GM18517 (cell line): ENCODE data around the gene TBC1D22B.
A peak's percentile ranks its signal among the peaks of the same experiment; 100 is the strongest.

Experiments
- ATAC-seq: cut with Tn5 transposase; IDR thresholded peaks from one replicate; pipeline ENCODE4 v1.9.1; 2021; ENCODE audit warnings: mild to moderate bottlenecking, moderate library complexity; ENCODE audit not compliant: unreplicated experiment

The TBC1D22B gene, protein sequence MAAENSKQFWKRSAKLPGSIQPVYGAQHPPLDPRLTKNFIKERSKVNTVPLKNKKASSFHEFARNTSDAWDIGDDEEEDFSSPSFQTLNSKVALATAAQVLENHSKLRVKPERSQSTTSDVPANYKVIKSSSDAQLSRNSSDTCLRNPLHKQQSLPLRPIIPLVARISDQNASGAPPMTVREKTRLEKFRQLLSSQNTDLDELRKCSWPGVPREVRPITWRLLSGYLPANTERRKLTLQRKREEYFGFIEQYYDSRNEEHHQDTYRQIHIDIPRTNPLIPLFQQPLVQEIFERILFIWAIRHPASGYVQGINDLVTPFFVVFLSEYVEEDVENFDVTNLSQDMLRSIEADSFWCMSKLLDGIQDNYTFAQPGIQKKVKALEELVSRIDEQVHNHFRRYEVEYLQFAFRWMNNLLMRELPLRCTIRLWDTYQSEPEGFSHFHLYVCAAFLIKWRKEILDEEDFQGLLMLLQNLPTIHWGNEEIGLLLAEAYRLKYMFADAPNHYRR

DNA sequence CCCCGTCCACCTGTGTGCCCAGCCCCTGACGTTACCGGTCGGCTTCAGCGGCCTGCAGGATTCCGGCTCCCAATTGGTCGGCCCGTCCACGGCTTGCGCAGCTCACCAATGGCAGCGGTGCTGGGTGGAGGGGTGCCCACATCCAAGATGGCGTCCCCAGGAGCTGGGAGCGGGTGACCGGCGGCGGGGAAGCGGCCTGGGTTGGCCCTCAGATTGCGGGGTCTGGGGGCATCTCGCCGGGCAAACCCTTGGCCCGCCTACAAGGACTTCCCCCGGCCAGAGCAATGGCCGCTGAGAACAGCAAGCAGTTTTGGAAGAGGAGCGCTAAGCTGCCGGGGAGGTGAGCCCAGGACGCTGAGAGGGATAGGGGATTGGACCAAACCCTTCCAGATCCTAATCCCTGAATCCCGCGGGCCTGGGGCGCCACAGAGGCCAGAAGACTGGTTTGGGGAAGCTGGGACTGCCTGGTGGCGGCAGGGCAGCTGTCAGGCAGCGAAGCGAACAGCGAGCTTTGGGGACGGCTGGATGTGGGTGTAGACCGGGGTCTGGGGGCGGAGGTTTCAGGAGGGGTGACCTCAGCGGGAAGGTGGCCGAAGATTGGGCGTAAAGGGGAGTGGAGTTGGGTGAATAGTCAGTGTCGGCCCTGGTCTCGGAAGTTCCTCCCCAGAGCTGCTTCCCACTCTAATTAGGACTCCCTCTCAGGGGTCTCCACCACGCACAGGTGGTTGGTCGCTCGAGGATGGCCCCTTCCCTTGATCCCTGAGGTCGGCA, at the start of gene TBC1D22B, which contains the start of gene TMEM217:
TBC1D22B (plus strand) TSS at position 139 of the 771 bp plus-strand sequence; CDS start at position 285, 146 bp downstream.
TMEM217 (minus strand) TSS at position 511 of the 771 bp plus-strand sequence. CDS start 39,114 bp downstream, outside the sequence.
- peak; percentile 83 for ATAC-seq

GRCh38 chr6:37207903-37208456, 49.6 kb upstream of the TBC1D22B start:
- ATAC-seq = no peak

- no peak for ATAC-seq
Measured at GRCh38 chr6:37208793-37209192, 48.8 kb upstream of the TBC1D22B start.

DNA sequence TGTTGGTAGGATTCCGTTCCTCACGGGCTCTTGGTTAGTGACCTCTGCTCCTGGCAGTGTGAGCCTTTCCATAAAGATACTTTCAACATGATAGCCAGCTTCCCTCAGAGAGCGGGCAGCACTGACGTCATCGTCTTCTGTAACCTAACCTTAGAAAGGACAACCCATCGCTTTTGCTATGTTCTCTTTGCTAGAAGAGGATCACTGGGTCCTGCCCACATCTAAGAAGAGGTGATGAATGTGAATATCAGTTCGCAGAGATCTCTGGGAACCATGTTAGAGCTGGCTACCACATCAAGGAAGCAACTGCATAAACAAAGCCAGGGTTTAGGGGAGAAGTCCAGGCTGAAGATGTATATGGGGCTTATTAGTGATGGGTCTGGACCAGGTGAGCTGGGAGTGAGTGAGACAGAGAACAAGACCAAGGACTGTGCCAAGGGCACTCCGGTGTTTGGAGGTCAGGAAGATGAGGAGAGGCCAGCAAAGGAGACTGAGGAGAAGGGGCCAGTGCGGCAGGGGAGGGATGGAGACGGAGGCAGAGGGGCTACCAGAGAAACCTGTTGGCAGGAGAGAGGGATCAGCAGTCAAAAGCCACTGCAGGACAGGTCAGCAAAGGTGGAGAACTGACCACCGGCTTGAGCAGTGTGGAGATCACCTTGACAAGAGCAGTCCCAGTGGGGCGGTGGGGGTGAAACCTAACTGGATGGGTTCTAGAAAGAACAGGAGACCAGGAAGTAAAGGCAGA, 47.9 kb upstream of the TBC1D22B start:
- ATAC-seq = no peak

DNA sequence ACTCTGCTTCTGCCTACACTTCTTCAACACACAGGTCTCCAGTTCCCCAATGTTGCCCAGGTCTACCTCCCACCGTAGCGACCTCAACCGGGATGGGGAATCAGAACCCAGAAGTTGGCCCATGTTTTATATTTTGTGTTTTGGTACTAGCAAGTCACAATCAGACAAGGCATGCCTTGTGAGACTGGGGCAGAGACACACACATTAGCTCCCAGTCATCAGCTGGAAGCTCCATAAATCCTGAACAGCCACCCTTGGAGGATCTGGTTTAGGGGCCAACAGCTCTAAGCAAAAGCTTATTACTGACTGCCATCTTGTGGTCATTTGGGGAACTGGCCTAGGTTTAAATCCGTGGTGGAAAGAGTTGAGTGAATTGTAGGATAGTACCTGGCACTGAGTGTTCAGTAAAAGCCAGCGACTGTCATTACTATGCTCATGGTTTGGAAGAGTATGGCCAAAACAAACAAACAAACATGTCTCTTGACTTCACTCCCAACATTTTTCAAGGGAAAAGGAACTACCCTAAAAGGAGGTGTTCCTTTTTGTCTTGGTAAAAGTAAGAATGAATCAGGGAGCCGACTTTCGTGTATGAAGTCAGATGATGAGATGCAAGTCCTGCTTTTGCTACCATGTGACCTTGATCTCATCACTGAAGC, 47.1 kb upstream of the TBC1D22B start:
- ATAC-seq = no peak

GRCh38 chr6:37212268-37212667, 45.3 kb upstream of the TBC1D22B start:
- ATAC-seq = no peak

DNA sequence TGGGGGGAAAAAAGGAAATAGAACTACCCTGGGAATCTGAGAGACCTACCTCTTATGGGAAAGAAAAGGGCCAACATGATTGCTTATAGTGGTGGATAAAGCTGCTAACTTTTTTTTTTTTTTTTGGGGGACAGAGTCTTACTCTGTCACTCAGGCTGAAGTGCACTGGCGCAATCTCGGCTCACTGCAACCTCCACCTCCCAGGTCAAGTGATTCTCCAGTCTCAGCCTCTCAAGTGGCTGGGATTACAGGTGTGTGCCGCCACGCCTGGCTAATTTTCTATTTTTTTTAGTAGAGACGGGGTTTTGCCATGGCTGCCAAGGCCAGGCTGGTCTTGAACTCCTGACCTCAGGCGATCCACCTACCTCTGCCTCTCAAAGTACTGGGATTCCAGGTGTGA, 39.5 kb upstream of the TBC1D22B start:
- ATAC-seq = no peak

GRCh38 chr6:37218511-37218910, 39.1 kb upstream of the TBC1D22B start:
- ATAC-seq = no peak

- ATAC-seq = no peak
Measured at GRCh38 chr6:37221585-37222124, 35.9 kb upstream of the TBC1D22B start.

DNA sequence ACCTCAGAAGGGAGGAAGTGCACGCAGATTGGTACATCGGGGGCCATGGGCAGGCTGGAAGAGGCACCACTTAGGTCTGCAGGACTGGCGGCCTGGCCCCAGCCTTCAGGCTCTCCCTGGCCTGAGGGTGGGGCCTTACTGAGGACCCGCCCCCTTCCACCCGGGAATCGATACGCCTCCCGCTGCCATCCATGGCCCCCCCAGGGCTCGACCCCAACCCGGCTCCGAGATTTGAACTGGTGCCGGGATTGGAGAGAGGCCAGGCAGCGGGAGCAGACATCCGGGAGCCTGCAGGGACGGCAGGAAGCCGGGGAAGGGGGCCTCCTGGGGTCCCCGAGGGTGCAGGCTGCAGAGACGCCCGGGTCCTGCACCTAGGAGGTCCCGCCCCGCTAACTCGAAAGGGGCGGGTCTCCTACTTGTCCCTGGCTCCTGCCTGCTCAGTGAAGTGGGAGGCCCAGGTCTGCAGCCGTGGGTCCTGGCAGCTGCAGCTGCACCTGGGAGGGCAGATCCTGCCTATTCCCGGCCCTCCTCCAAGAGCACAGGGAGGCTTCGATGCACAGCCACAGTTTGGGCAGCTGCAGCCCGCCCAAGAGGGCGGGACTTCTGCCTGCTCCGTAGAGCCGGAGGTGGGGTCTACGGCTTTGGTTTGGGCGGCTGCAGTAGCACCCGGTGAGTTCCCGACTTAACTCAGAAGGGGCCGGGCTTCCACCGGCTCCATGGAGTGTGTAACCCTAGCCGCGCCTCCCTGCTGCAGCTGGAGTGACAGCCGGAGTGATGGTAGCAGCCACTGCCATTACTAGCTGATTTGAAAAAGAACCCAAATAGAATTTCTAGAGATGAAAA, 35.2 kb upstream of the TBC1D22B start:
- ATAC-seq = peak; percentile 70

DNA sequence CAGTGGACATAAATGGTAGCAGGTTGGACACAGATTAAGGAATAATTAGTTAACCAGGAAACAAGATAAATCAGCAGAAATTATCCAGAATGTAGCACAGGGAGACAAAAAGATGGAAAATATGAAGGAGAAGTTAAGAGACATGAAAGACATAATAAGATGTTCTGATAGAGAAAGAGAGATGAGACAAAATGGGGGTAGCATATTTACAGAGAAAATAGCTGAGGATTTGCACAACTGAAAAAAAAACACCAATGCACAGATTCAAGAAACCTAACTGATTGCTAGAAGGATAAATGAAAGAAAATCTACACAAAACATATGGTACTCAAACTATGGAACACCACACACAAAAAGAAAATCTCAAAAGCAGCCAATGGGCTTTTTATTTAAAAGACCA, 34.6 kb upstream of the TBC1D22B start:
- no peak for ATAC-seq

GRCh38 chr6:37225350-37226169, 32.0 kb upstream of the TBC1D22B start:
- ATAC-seq = no peak

DNA sequence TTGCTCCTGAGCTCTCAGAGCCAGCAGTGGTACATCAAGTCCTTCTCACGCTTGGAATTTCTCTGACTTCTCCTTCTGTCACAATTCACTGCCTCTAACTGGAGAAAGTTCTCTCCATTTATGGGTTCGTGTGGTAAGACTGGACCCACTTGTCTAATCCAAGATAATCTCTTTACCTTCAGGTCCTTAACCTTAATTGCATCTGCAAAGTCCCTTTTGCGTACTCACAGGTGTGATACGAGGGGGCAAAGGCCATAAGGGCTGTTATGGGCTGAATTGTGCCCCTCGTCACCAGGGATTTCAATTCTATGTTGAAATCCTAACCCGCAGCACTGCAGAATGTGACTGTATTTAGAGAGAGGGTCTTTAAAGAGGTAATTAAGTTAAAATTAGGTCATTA, 27.5 kb upstream of the TBC1D22B start:
- no peak for ATAC-seq

GRCh38 chr6:37232430-37233017, 25.0 kb upstream of the TBC1D22B start:
- no peak for ATAC-seq

- ATAC-seq = no peak
Measured at GRCh38 chr6:37233541-37233940, 24.0 kb upstream of the TBC1D22B start.

GRCh38 chr6:37236921-37237320, 20.7 kb upstream of the TBC1D22B start:
- ATAC-seq = no peak

DNA sequence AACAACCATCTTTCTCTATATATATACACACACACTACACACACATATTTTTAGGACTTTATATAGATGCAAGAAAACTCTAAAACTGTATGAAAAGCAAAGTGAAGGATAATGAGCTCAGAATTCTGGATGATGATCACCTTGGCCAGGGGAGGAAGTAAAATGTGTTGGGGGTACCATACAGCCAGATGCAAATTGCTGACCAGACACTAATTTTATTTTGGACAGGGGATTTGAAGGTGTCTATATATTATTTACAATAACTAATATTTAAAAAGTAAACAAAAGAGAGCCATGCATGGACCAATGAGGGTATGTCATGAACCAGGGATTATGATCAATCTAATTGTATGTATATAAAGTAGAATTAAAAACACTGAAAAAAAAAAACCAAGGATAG, 19.8 kb upstream of the TBC1D22B start:
- ATAC-seq = no peak

DNA sequence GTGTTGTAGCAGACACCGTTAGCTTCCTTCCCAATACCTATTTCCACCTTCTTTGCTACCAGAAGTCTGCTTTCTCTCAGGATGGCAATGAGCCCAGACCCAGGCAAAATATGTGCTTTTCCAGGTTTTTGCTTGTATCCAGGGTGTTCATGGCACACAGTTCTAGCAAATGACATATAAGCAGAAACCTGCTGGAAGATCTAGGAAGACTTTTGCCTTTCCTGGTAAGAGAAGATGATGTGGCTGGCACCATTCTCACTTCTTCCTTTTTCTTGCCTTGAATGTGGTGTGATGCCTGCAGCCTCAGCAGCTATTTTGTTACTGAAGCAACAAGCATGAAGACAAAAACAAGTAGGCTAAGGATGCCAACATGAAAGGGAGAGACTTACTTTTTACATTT, 19.2 kb upstream of the TBC1D22B start:
- ATAC-seq = no peak
